ENCODE results near the gene FCGR2B.
"Not testable (repeated sequence)": the region's sequence is repeated elsewhere in the genome, so short reads cannot be mapped to it uniquely, and the experiment has no call there.

Gene FCGR2B

DNA sequence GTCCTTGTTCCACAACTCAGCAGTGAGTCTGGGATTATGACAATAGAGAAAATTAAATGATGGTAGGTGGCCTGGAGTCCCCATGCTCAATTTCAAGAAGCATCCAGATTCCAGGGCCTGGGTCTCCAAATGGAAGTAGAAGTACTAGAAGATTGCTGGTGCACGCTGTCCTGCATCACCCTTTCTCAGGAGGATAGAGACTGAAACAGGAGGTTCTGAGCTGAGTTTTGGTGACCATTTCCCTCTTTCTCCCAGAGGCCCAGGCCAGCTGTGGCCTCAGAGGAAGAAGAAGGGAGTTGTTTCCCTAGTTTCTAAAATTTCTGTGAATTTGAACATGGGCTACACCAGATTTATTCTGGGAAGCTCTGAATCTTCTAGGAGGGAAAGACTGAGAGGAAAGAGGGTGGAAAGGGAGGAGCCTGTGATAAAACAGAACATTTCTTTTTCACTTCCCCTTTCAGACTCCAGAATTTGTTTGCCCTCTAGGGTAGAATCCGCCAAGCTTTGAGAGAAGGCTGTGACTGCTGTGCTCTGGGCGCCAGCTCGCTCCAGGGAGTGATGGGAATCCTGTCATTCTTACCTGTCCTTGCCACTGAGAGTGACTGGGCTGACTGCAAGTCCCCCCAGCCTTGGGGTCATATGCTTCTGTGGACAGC is at the start of gene FCGR2B:
TSS of gene FCGR2B (plus strand) at position 460 of the 656 bp plus-strand sequence. CDS start at position 559, 99 bp downstream.
- DNase-seq = not testable (repeated sequence)

DNA sequence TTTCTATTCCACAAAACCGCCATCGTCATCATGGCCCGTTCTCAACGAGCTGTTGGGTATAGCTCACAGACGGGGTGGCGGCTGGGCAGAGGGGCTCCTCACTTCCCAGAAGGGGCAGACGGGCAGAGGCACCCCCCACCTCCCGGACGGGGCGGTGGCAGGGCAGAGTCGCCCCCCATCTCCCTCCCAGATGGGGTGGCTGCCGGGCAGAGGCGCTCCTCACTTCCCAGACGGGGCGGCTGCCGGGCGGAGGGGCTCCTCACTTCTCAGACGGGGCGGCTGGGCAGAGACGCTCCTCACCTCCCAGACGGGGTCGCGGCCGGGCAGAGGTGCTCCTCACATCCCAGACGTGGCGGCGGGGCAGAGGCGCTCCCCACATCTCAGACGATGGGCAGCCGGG is 46.5 kb upstream of the FCGR2B start:
- not testable (repeated sequence) for DNase-seq

DNA sequence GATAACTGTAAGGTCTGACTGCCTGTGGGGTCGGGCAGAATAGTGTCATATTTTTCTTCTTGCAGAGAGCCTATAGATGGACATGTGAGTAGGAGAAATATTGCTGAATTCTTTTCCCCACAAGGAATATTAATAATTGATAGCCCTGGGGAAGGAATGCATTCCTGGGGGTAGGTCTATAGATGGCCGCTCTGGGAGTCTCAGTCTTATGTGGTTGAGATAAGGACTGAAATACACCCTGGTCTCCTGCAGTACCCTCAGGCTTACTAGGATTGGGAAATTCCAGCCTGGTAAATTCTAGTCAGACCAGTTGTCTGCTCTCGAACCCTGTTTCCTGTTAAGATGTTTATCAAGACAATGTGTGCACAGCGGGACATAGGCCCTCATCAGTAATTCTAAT is 44.4 kb upstream of the FCGR2B start:
- not testable (repeated sequence) for DNase-seq

GRCh38 chr1:161620399-161620798 is 42.5 kb upstream of the FCGR2B start:
- not testable (repeated sequence) for DNase-seq

- DNase-seq = peak; percentile 91
Measured at GRCh38 chr1:161621181-161622000, 41.6 kb upstream of the FCGR2B start.

GRCh38 chr1:161622054-161622453 is 40.9 kb upstream of the FCGR2B start:
- not testable (repeated sequence) for DNase-seq

GRCh38 chr1:161623401-161624051 is 39.4 kb upstream of the FCGR2B start:
- DNase-seq = not testable (repeated sequence)

DNA sequence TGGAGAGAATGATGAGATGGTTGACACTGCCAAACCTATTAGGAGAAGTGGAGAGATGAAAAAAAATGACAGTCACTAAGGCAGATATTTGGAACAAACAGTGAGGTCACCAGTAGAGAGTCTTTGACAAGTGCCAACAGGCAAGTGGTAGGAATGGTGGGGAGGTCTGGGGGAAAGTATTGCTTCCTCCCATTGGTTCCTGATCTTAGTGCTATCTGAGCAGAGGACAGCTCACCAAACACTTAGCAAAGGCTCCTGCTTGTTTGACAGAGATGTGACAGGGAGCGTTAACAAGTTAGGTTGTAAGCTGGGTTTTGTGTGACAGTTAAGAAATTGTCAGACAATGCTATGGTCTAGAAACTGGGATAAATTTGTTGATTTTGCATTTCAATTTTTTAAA is 38.3 kb upstream of the FCGR2B start:
- DNase-seq = not testable (repeated sequence)

- not testable (repeated sequence) for DNase-seq
Measured at GRCh38 chr1:161626445-161627146, 36.3 kb upstream of the FCGR2B start.

GRCh38 chr1:161630128-161630742 is 32.7 kb upstream of the FCGR2B start:
- not testable (repeated sequence) for DNase-seq

DNA sequence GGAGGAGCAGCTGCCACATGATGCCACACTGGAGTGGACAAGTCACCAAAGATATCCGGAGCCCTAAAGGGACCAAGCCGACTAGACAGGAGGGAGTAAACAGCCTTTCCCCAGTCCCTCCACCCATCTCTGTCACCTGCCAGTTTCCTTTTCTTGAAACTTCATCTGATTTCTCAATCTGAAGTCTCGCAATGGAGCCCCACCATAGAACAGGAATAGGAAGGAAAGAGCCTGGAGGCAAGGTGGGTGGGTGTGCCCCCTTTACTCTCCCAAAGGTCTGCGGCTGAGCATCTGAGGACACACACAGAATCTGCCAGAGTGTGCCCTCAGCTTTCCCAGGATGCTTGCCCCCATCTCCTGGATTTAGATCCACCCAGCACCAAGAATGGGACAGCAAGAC is 31.9 kb upstream of the FCGR2B start, which contains the start of gene FCGR3B:
TSS of gene FCGR3B (minus strand) at position 101 of the 400 bp plus-strand sequence. CDS start at position 19, 82 bp downstream.
- DNase-seq = no peak

DNA sequence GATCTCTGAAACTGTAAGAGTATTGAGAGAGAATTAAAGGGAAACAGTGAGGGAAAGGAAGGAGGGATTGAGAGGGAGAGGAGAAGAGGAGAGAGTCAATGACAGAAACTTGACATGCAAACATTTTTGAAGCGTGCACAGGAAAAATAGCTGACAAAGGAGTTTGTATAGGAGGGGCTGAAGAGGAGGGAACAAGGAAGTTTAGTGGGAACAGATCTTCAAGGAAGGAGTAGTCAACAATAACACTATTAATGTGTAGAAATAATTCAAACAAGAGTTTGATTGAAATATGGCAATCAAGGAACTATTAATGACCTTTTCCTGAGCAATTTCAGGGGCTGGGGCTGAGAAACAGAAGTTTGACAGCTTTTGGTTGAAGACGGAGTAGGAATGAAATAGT is 27.9 kb upstream of the FCGR2B start:
- DNase-seq = not testable (repeated sequence)

DNA sequence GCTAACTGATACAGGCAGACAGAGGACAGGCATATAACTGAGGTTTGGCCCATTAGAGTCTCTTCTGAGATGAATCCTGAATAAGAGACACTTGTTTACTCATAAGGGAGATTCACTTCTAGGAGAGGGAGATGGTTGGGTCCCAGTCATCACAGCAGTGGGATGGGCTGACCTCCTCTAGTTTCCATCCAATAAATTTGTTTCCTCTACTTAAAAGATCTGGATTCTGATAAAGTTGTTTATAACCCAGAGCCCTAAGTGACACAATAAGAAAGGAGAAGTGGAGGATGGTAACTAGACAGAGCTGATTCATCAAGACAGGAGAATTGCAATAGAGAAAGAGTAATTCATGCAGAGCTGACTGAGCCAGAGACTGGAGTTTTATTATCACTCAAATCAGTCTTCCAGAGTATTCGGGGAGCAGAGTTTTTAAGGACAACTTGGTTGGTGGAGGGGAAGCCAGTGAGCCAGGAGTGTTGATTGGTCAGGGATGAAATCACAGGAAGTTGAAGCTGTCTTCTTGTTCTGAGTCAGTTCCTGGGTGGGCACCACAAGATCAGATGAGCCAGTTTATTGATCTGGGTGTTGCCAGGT is 26.7 kb upstream of the FCGR2B start:
- DNase-seq = not testable (repeated sequence)

- not testable (repeated sequence) for DNase-seq
Measured at GRCh38 chr1:161636976-161637375, 26.0 kb upstream of the FCGR2B start.

DNA sequence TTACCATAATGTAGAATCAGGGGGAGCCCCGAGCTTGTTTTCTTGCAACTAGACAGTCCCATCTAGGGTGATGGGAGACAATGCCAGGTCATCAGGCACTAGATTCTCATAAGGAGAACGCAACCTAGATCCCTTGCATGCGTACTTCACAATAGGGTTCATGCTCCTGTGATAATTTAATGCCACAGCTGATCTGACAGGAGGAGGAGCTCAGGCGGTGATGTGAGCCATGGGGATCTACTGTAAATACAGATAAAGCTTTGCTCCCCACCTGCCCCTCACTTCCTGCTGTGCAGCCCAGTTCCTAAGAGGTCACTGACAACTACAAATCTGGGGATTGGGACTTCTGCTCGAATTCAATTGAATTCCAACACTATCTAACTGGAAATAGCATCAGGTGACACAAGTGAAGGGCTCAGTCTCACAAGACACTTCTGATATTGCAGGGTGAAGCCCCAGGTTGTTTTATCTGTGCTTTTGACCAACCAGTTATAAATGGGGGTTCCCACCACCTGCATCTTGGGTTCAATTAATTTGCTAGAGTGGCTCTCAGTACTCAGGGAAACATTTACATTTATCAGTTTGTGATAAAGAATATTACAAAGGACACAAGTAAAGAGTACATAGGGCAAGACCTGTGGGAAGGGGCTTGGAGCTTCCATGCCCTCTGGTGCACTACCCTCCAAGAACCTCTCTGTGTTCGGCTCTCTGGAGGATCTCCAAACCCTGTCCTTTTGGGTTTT is 24.5 kb upstream of the FCGR2B start:
- not testable (repeated sequence) for DNase-seq

- not testable (repeated sequence) for DNase-seq
Measured at GRCh38 chr1:161639203-161639602, 23.7 kb upstream of the FCGR2B start.

DNA sequence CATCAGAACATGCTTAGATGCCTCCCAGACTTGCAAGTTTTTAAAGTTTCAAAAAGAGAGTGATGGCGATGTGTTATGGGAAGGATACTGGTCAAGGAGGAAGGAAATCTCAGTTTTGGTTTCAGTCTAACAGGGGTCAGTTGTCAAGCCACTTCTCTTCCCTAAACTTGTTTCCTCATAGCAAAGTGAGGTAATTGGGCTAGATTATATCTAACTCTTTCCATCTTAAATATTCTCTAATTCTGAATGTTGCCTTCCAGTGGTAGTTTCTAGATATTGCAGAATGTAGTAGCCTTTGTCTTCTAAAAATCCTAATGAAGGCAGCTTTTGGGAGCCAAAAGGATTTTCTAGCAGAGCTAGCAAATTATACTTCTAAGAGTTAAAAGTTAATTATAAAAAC is 20.2 kb upstream of the FCGR2B start:
- not testable (repeated sequence) for DNase-seq

- not testable (repeated sequence) for DNase-seq
Measured at GRCh38 chr1:161643481-161644208, 19.3 kb upstream of the FCGR2B start.

- DNase-seq = not testable (repeated sequence)
Measured at GRCh38 chr1:161644855-161645254, 18.1 kb upstream of the FCGR2B start.

All from activated effector memory CD4-positive, alpha-beta T cell treated with anti-CD3 and anti-CD28 coated beads, Interleukin-2, amount 50 U/mL, for 16 hours (primary cell).